IMR-90 (cell line): ENCODE data around the gene PARP16. TPM values are rescaled to one million over a fixed set of nuclear protein-coding genes. Genes with fewer than 3 reads are reported as not detected.

Experiments
- ATAC-seq: fragments of 200-7000 bp; cut with Tn5 transposase; 2 replicates; pipeline ENCODE4 v1.9.1; 2020; ENCODE audit warnings: low read depth, mild to moderate bottlenecking, moderate library complexity
- BruUV-seq: library from RNA; stranded (reverse); fragments of 400-500 nt; replicated peaks from 2 replicates; lab custom pipeline; 2021; lab: Mats Ljungman, UMichigan
- CTCF ChIA-PET: fragments of 300-600 bp; formaldehyde crosslinking; extraction: SDS; loops from one replicate; lab custom pipeline; 2021; ENCODE audit warnings: antibody characterized with exemption; lab: Yijun Ruan, JAX
- POLR2A ChIA-PET: fragments of 300-600 bp; sonication (Branson Sonifier 250); formaldehyde crosslinking; loops from one replicate; lab custom pipeline; 2022; ENCODE audit warnings: antibody characterized with exemption; ENCODE audit not compliant: unreplicated experiment; lab: Charles Lee
- DNase-seq: peaks from one replicate; pipeline ENCODE4 v3.0.0; 2013
- H2AFZ ChIP-seq: replicated peaks from 2 replicates; pipeline ENCODE3; 2013; ENCODE audit warnings: low read length, mild to moderate bottlenecking; ENCODE audit not compliant: poor library complexity
- H2AK5ac ChIP-seq: 2 replicates; pipeline ENCODE4 v1.6.1; 2013; ENCODE audit warnings: low read depth, low read length, inconsistent platforms
- H2AK9ac ChIP-seq: replicated peaks from 2 replicates; pipeline ENCODE3; 2013; ENCODE audit warnings: mild to moderate bottlenecking, low read depth, low read length, moderate library complexity; ENCODE audit not compliant: poor library complexity
- H2BK120ac ChIP-seq: 2 replicates; pipeline ENCODE4 v1.6.1; 2013; ENCODE audit warnings: low read depth, low read length, inconsistent platforms
- H2BK15ac ChIP-seq: 3 replicates; pipeline ENCODE4 v1.6.1; 2013; ENCODE audit warnings: low read depth, low read length, inconsistent platforms
- H2BK20ac ChIP-seq: 2 replicates; pipeline ENCODE4 v1.6.1; 2013; ENCODE audit warnings: low read depth, mild to moderate bottlenecking, inconsistent platforms, low read length, moderate library complexity
- H2BK5ac ChIP-seq: 2 replicates; pipeline ENCODE4 v1.6.1; 2013; ENCODE audit warnings: mild to moderate bottlenecking, low read depth, low read length, inconsistent platforms; ENCODE audit not compliant: poor library complexity, severe bottlenecking
- H3K14ac ChIP-seq: replicated peaks from 2 replicates; pipeline ENCODE4 v1.6.1; 2013; ENCODE audit warnings: low read depth, low read length, inconsistent platforms
- H3K18ac ChIP-seq: 2 replicates; pipeline ENCODE4 v1.6.1; 2013; ENCODE audit warnings: low read depth, low read length, control low read depth
- H3K23ac ChIP-seq: 2 replicates; pipeline ENCODE4 v1.6.1; 2013; ENCODE audit warnings: low read depth, low read length, inconsistent platforms
- H3K27ac ChIP-seq: 2 replicates; pipeline ENCODE4 v1.5.1; 2013; ENCODE audit warnings: mild to moderate bottlenecking, control low read depth, low read length; ENCODE audit not compliant: insufficient read depth
- H3K27me3 ChIP-seq: 2 replicates; pipeline ENCODE4 v1.6.1; 2013; ENCODE audit warnings: low read length; ENCODE audit not compliant: control insufficient read depth, insufficient read depth
- H3K36me3 ChIP-seq: 2 replicates; pipeline ENCODE4 v1.6.1; 2013; ENCODE audit warnings: low read length, mixed read lengths; ENCODE audit not compliant: control insufficient read depth, insufficient read depth
- H3K4ac ChIP-seq: 2 replicates; pipeline ENCODE4 v1.6.1; 2013; ENCODE audit warnings: low read depth, low read length, inconsistent platforms
- H3K4me1 ChIP-seq: 2 replicates; pipeline ENCODE4 v1.6.1; 2013; ENCODE audit warnings: low read length, mixed read lengths; ENCODE audit not compliant: control insufficient read depth, insufficient read depth
- H3K4me2 ChIP-seq: 2 replicates; pipeline ENCODE4 v1.6.1; 2013; ENCODE audit warnings: low read depth, mild to moderate bottlenecking, control low read depth, low read length, moderate library complexity
- H3K4me3 ChIP-seq: 2 replicates; pipeline ENCODE4 v1.5.1; 2013; ENCODE audit warnings: low read depth, mild to moderate bottlenecking, control low read depth, low read length, moderate library complexity; ENCODE audit not compliant: insufficient read depth
- H3K56ac ChIP-seq: 2 replicates; pipeline ENCODE4 v1.6.1; 2013; ENCODE audit warnings: low read length, inconsistent platforms; ENCODE audit not compliant: insufficient read depth; ENCODE audit errors: extremely low read depth
- H3K79me1 ChIP-seq, 2 experiments: 2 replicates each; pipeline ENCODE4 v1.6.1; 2013; ENCODE audit warnings: low read length in 2 of 2, inconsistent platforms in 1 of 2, low read depth in 1 of 2
- H3K9ac ChIP-seq: 2 replicates; pipeline ENCODE4 v1.6.1; 2013; ENCODE audit warnings: low read depth, low read length, control low read depth
- H3K9me1 ChIP-seq: 2 replicates; pipeline ENCODE4 v1.6.1; 2013; ENCODE audit warnings: low read length, inconsistent platforms; ENCODE audit not compliant: insufficient read depth
- H3K9me3 ChIP-seq: 2 replicates; pipeline ENCODE4 v1.6.1; 2013; ENCODE audit warnings: low read length; ENCODE audit not compliant: control insufficient read depth, insufficient read depth
- H4K20me1 ChIP-seq: 2 replicates; pipeline ENCODE4 v1.6.1; 2013; ENCODE audit warnings: low read length, inconsistent platforms; ENCODE audit not compliant: insufficient read depth
- H4K5ac ChIP-seq: 2 replicates; pipeline ENCODE4 v1.6.1; 2013; ENCODE audit warnings: mild to moderate bottlenecking, low read depth, low read length, control low read depth
- H4K8ac ChIP-seq, 2 experiments: 2 replicates each; pipeline ENCODE4 v1.6.1; 2013; ENCODE audit warnings: low read depth in 2 of 2, low read length in 2 of 2, control low read depth in 1 of 2, inconsistent platforms in 1 of 2
- H4K91ac ChIP-seq: 2 replicates; pipeline ENCODE4 v1.6.1; 2013; ENCODE audit warnings: low read depth, low read length, inconsistent platforms; ENCODE audit not compliant: insufficient read depth
- FOS ChIP-seq: fragments of 150-350 bp; IDR thresholded peaks from 2 replicates; pipeline ENCODE4 v1.6.1; 2016; ENCODE audit warnings: low read depth, low read length
- MAFK ChIP-seq: IDR thresholded peaks from 2 replicates; pipeline ENCODE4 v1.6.1; 2012; ENCODE audit warnings: low read depth, low read length, improper control_type of control experiment
- MXI1 ChIP-seq: IDR thresholded peaks from 2 replicates; pipeline ENCODE4 v1.6.1; 2012; ENCODE audit warnings: low read depth, mild to moderate bottlenecking, low read length, moderate library complexity, borderline replicate concordance
- RCOR1 ChIP-seq: IDR thresholded peaks from 2 replicates; pipeline ENCODE4 v1.6.1; 2012; ENCODE audit warnings: mild to moderate bottlenecking, low read length, improper control_type of control experiment; ENCODE audit not compliant: insufficient replicate concordance
- WGBS, 2 experiments: methylation state at CpG; one replicate each; pipeline versions ENCODE4 v1.1.5 to v1.1.7; 2013; ENCODE audit warnings: missing lambda C conversion rate in 2 of 2; ENCODE audit not compliant: insufficient read length in 1 of 2; ENCODE audit errors: extremely low coverage in 2 of 2; 5-methylcytosine and 5-hydroxymethylcytosine counted together
- dilution Hi-C: fragments of 300-500 bp; cut with HindIII; formaldehyde crosslinking; loops from one replicate; pipeline ENCODE4 v1.14.3; 2018; ENCODE audit warnings: low sequenced_read_pairs; ENCODE audit not compliant: unreplicated experiment
- in situ Hi-C: fragments of 300-500 bp; cut with MboI; formaldehyde crosslinking; loops from 3 replicates; pipeline ENCODE4 v1.14.3; 2019; ENCODE audit warnings: low sequenced_read_pairs, inconsistent platforms, mixed read lengths
- intact Hi-C: fragments of 100-400 bp; cut with micrococcal nuclease; formaldehyde crosslinking; loops from 2 replicates; pipeline ENCODE4 v1.10.0; 2022
- polyA plus RNA-seq, 3 experiments: library from polyadenylated mRNA; depleted of rRNA; stranded (reverse); fragments of >200 nt; gene quantifications; 2 replicates each; pipeline ENCODE4 v1.2.3, GENCODE V29; 2012; ENCODE audit warnings: low replicate concordance in 1 of 3
- total RNA-seq: library from RNA; depleted of rRNA; stranded (reverse); fragments of >200 nt; gene quantifications from 2 replicates; pipeline ENCODE4 v1.2.3, GENCODE V29; 2012

The PARP16 gene
- total and polyA plus RNA-seq, 2 of the 4 experiments (the other 2 are of a cell fraction): 1.3 to 5.0 TPM

DNA sequence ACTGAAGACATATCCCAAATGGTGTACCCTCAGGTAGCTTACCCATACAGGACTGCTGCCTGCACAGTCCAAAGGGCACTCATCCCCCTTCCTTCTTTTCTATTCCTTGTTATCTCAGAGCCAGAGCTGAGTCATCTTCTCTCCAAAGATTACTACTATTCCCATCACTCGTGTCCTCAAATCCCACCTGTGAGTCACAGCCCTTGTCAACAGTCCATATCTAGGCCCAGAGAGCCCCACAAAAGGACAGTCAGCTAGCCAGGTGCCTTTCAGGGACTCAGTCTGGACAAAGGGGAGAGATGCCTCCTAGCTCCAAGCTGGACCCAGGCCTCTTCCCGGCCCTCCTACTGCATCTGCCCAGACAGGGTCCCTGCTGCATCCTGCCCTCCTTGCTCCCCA is 11.0 kb downstream of the PARP16 start:
- Histone ChIP-seq H2AK9ac (peak overlapping the region; percentile 57), H4K8ac (no peak overlapping the region), H2AFZ (peak overlapping the region; percentile 41), H3K9me1 (peaks cover 7% of the 10 kb centered on the region; the same call in 1 of the 2 replicates), H3K36me3 (no peaks in the 10 kb centered on the region), H2BK15ac (no peak overlapping the region), H3K56ac (no peak overlapping the region), H3K4me1 (peaks cover 6% of the 10 kb centered on the region), H3K4me2 (no peak overlapping the region), H3K4me3 (no peak overlapping the region), H2BK5ac (no peak overlapping the region), H2BK20ac (no peak overlapping the region), H2BK120ac (no peak overlapping the region), H4K91ac (no peak overlapping the region), H4K5ac (no peak overlapping the region), H3K9me3 (no peaks in the 10 kb centered on the region), H3K79me1 (peaks cover 3 to 4% of the 10 kb centered on the region in 2 experiments; a peak in 2 of 4 replicates), H3K18ac (no peak overlapping the region), H3K4ac (no peak overlapping the region), H3K23ac (0 out of 2 replicates have a peak overlapping the region, but pooled peaks have one; percentile 45), H3K27me3 (no peaks in the 10 kb centered on the region), H2AK5ac (0 out of 2 replicates have a peak overlapping the region, but pooled peaks have one; percentile 38), H3K9ac (no peak overlapping the region), H4K20me1 (no peaks in the 10 kb centered on the region), H3K27ac (no peak overlapping the region), H3K14ac (peak overlapping the region; percentile 28; the same call in 1 of the 2 replicates)
- dilution Hi-C loops (no loop called here), intact Hi-C loops (loop anchor here (10.0 kb wide), 1 partner anchor 241 kb away; no protein-coding TSS in a partner anchor), in situ Hi-C loops (loop anchor here (5.0 to 10.0 kb wide), 2 partner anchors 78 to 241 kb away; no protein-coding TSS in a partner anchor)
- TF ChIP-seq MXI1 (no peak), FOS (peak; percentile 62), MAFK (no peak), RCOR1 (no peak)
- DNase-seq (peak; percentile 70), ATAC-seq (peak; percentile 28; the same call in 1 of the 2 replicates)
- CTCF ChIA-PET: no interaction called here
- no TSS peak for BruUV-seq
- no CpG with 5 or more reads among the region's 2 CpGs for WGBS, 2 experiments
- POLR2A ChIA-PET: no interaction called here
